ENCODE measurements around the gene SLC29A3. TPM values are rescaled to one million over a fixed set of nuclear protein-coding genes. Genes with fewer than 3 reads are reported as not detected.

Gene SLC29A3
- total RNA-seq, 4 donors from 2014 or later: 2.5 to 6.8 (median 5.8) TPM

DNA sequence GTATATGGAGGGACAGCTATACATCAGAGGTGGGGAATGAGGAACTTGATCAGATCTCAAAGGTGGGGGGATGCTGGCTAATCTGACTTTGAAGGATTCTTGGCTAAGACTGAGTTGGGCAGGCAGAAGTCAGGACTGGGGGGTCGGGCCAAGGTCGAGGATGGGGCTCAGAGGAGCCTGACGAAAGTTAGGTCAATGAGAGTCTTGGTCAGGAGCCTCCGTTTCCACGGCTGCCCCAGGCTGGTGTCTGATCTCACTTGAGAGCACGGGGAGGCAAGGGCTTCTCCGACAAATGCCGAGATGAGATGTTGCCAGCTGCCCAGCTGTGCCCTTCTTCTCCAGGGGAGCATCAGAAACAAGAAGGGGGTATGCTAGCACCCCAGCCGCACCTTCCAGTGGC, 5.7 kb downstream of the SLC29A3 start:
- ATAC-seq (ENCODE audit: low FRiP score) (no peak), DNase-seq (ENCODE audit: low spot score) (no peak)
- TF ChIP-seq, protein P1, sequence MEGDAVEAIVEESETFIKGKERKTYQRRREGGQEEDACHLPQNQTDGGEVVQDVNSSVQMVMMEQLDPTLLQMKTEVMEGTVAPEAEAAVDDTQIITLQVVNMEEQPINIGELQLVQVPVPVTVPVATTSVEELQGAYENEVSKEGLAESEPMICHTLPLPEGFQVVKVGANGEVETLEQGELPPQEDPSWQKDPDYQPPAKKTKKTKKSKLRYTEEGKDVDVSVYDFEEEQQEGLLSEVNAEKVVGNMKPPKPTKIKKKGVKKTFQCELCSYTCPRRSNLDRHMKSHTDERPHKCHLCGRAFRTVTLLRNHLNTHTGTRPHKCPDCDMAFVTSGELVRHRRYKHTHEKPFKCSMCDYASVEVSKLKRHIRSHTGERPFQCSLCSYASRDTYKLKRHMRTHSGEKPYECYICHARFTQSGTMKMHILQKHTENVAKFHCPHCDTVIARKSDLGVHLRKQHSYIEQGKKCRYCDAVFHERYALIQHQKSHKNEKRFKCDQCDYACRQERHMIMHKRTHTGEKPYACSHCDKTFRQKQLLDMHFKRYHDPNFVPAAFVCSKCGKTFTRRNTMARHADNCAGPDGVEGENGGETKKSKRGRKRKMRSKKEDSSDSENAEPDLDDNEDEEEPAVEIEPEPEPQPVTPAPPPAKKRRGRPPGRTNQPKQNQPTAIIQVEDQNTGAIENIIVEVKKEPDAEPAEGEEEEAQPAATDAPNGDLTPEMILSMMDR (IDR thresholded peaks at IDR 0.05): no peak

- ATAC-seq (ENCODE audit: low FRiP score): no peak
Observed at GRCh38 chr10:71325267-71325666, 6.2 kb downstream of the SLC29A3 start.

DNA sequence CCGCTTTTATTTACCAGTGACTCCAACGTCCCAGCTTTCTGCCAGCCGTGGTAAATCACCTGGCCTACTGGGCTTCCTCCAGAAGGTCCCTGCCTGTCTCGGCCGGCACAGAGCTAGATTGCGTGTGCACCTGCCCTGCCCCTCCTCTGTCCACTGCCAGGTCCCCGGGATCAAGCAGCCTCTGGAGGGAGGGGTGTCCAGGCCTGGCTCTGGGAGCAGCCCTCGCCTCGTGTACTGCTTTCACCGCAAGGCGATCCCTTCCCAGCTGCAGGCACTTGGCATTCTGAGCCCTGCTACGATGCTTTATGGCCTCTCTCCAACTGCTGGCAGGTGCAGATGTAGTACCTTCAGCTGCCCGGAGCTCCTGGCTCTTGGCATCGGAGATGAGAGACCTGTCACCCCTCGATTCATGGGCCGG, 7.4 kb downstream of the SLC29A3 start:
- DNase-seq (ENCODE audit: low spot score): no peak
- TF ChIP-seq, protein P1 (IDR thresholded peaks at IDR 0.05): no peak
- ATAC-seq (ENCODE audit: low FRiP score): no peak

More at GRCh38 chr10:71325267-71325666, 6.2 kb downstream of the SLC29A3 start:
- DNase-seq (ENCODE audit: low spot score): no peak
- TF ChIP-seq, protein P1 (IDR thresholded peaks at IDR 0.05): no peak

GRCh38 chr10:71330789-71331404, 11.8 kb downstream of the SLC29A3 start:
- DNase-seq (ENCODE audit: low spot score) (no peak), ATAC-seq (ENCODE audit: low FRiP score) (no peak)
- TF ChIP-seq, protein P1 (IDR thresholded peaks at IDR 0.05): no peak

GRCh38 chr10:71331736-71332135, 12.7 kb downstream of the SLC29A3 start:
- no peak for ATAC-seq (ENCODE audit: low FRiP score)
- no peak for DNase-seq (ENCODE audit: low spot score)
- TF ChIP-seq, protein P1 (IDR thresholded peaks at IDR 0.05): no peak

- no peak for DNase-seq (ENCODE audit: low spot score)
- TF ChIP-seq, protein P1 (IDR thresholded peaks at IDR 0.05): no peak
- no peak for ATAC-seq (ENCODE audit: low FRiP score)
Observed at GRCh38 chr10:71332466-71332865, 13.4 kb downstream of the SLC29A3 start.

DNA sequence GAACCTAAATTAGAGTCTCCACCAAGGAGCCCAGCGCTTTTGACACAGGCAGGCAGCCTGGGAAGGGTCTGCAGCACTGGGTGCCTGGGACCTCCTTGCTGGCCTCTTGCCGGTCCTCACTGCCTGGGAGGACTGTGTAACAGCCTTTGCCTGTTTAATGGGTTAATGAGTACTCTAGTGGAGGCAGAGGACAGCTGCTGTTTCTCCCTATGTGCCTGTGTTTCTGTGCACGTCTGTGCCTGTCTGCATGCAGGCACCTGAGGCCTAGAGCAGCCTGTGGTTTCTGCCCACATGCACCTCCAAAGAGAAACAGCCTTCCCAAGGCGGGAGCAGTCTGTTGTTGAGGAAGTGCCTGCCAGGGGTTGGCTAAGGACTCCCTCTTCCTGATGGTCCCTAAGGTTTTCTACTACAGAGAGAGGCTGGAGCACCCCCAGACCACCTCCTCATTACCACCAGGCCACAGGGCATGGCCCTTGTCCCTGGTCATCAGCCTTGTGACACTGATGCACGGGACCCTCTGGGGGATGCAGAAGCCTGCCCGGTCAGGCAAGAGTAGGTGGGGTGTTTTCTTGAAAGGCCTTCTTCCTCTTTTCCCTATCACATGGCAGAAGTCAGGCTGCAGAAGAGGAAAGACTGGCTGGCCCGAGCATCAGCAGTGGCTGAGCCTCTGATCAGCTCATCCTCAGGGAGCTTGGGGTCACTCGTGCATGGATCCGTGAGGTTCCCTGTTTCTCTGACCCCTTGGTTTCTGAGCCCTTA, 14.2 kb downstream of the SLC29A3 start:
- TF ChIP-seq, protein P1 (IDR thresholded peaks at IDR 0.05): no peak
- DNase-seq (ENCODE audit: low spot score): no peak
- no peak for ATAC-seq (ENCODE audit: low FRiP score)
